Fibroblast of the aortic adventitia (primary cell): Measurements from ENCODE around the gene KLF7. TPM values are rescaled to one million over a fixed set of nuclear protein-coding genes. Genes with fewer than 3 reads are reported as not detected.
"Not testable (repeated sequence)": the region's sequence is repeated elsewhere in the genome, so short reads cannot be mapped to it uniquely, and the experiment has no call there.

Experiments used
- DNase-seq: peaks from one replicate; pipeline ENCODE4 v3.0.0-alpha.2; 2010; ENCODE audit warnings: low read depth
- H3K4me3 ChIP-seq: 2 replicates; pipeline ENCODE4 v1.5.1; 2011; ENCODE audit warnings: low read depth, mild to moderate bottlenecking, control low read depth, low read length, moderate library complexity
- CTCF ChIP-seq: IDR thresholded peaks from 2 replicates; pipeline ENCODE4 v1.5.1; 2011; ENCODE audit warnings: mild to moderate bottlenecking, low read length, control low read depth, inconsistent platforms; ENCODE audit not compliant: insufficient read depth
- total RNA-seq: library from RNA; depleted of rRNA; stranded (reverse); fragments of >200 nt; gene quantifications from 2 replicates; pipeline ENCODE4 v1.2.3, GENCODE V29; 2012; ENCODE audit warnings: low replicate concordance

KLF7 gene
- total RNA-seq, 1 donor = 38.5 TPM

DNA sequence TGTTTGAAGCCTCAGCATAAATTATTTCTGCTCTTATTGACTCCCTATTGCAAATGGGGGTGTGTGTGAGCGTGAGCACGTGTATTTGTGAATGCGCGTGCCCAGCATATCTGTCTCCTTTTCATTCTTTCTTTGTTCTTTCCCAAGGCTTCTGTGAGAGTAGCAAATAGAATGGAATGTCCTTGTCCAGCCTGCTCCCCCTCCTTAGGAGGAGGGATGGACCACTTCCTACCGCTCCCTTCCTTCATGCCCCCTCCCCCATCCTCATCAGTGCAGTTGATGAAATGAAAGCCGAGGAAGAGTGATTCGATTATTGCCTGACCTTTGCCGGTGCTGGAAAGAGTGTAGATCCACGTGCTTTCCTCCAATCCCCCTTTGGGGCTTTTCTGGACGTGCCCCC is 124.5 kb downstream of the KLF7 start:
- no peak for DNase-seq
- TF ChIP-seq CTCF = no peak
- H3K4me3 ChIP-seq = no peak overlapping the region

GRCh38 chr2:207040696-207041095 is 125.1 kb downstream of the KLF7 start:
- TF ChIP-seq CTCF = no peak
- H3K4me3 ChIP-seq = no peak overlapping the region
- DNase-seq = no peak

GRCh38 chr2:207039225-207039624 is 126.5 kb downstream of the KLF7 start:
- DNase-seq = no peak
- no peak overlapping the region for H3K4me3 ChIP-seq
- no peak for TF ChIP-seq CTCF

DNA sequence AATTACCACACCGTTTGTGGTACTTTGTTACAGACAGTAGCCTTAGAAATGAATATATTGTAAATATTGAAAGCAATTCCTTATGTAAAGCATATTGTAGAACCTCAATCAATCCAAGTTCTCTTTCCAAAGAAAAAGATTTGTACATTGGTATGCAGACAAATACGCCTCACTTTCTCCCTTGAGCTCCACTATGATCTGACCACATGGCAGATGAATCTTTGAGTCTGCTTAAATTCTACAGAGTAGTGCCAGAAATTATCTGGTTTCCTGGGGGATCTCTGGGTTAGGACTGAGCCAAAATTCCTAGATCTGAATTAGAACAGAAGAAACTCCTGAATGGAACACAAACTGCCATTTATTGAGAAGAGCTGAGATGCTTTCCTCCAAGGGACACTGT is 127.4 kb downstream of the KLF7 start:
- no peak for TF ChIP-seq CTCF
- H3K4me3 ChIP-seq = no peak overlapping the region
- peak; percentile 49 for DNase-seq

- TF ChIP-seq CTCF = no peak
- DNase-seq = no peak
- no peak overlapping the region for H3K4me3 ChIP-seq
Measured at GRCh38 chr2:207037896-207038295, 127.9 kb downstream of the KLF7 start.

- H3K4me3 ChIP-seq, DNase-seq: not testable (repeated sequence)
Measured at GRCh38 chr2:207037023-207037422, 128.7 kb downstream of the KLF7 start.

DNA sequence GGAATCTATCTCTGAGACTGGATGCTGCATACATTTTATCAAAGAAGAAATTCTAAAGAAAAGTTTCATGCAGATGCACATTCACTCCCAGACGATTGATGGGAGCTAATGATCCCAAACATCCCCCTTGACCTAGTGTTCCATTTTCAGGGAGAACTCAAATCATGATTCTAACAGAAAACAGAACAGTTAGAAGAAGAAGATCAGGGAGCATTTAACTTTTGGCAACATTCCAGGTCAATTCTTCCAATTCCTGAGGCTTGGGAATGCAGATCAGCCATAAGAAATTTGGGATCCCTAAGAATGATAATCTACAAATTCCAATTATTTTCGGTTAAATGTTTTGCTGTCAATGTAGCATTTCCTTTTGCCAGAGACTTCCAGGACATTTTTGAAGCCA is 129.9 kb downstream of the KLF7 start:
- no peak for TF ChIP-seq CTCF
- peak; percentile 22 for DNase-seq

More for the DNA sequence above, 129.9 kb downstream of the KLF7 start:
- no peak overlapping the region for H3K4me3 ChIP-seq
